Measurements from ENCODE around the gene DYSF. TPM values are rescaled to one million over a fixed set of nuclear protein-coding genes. Genes with fewer than 3 reads are reported as not detected.

Gene DYSF
- total and polyA plus RNA-seq, 8 donors: 17.8 to 71.4 (median 21.6) TPM

GRCh38 chr2:71671895-71672825 is 218.8 kb downstream of the DYSF start:
- Histone ChIP-seq H3K36me3 (peaks cover 0 to 79% of the 10 kb centered on the region in 2 donors), H3K4me3 (no peak overlapping the region), H3K9me3 (no peaks in the 10 kb centered on the region), H3K27me3 (no peaks in the 10 kb centered on the region), H3K27ac (no peak overlapping the region), H3K4me1 (no peaks in the 10 kb centered on the region)
- intact Hi-C loops (cut with DNase I): no loop called here
- DNase-seq (no peak), ATAC-seq (no peak)
- TF ChIP-seq, protein P1, sequence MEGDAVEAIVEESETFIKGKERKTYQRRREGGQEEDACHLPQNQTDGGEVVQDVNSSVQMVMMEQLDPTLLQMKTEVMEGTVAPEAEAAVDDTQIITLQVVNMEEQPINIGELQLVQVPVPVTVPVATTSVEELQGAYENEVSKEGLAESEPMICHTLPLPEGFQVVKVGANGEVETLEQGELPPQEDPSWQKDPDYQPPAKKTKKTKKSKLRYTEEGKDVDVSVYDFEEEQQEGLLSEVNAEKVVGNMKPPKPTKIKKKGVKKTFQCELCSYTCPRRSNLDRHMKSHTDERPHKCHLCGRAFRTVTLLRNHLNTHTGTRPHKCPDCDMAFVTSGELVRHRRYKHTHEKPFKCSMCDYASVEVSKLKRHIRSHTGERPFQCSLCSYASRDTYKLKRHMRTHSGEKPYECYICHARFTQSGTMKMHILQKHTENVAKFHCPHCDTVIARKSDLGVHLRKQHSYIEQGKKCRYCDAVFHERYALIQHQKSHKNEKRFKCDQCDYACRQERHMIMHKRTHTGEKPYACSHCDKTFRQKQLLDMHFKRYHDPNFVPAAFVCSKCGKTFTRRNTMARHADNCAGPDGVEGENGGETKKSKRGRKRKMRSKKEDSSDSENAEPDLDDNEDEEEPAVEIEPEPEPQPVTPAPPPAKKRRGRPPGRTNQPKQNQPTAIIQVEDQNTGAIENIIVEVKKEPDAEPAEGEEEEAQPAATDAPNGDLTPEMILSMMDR (IDR thresholded peaks at IDR 0.05): no peak

- no peak for DNase-seq
- Histone ChIP-seq H3K36me3 (peaks cover 0 to 70% of the 10 kb centered on the region in 2 donors), H3K4me1 (no peaks in the 10 kb centered on the region), H3K4me3 (no peak overlapping the region), H3K27ac (no peak overlapping the region), H3K9me3 (no peaks in the 10 kb centered on the region), H3K27me3 (no peaks in the 10 kb centered on the region)
- TF ChIP-seq, protein P1 (IDR thresholded peaks at IDR 0.05): no peak
- ATAC-seq: peak; percentile 21
- intact Hi-C loops (cut with DNase I): no loop called here
These were observed 219.8 kb downstream of the DYSF start for GRCh38 chr2:71672826-71673795.

GRCh38 chr2:71674158-71674851 is 220.9 kb downstream of the DYSF start:
- no peak for DNase-seq
- intact Hi-C loops (cut with DNase I): no loop called here
- Histone ChIP-seq H3K27ac (peak overlapping the region in 1 of 2 donors; percentile 18), H3K36me3 (peaks cover 0 to 66% of the 10 kb centered on the region in 2 donors), H3K4me3 (no peak overlapping the region), H3K27me3 (no peaks in the 10 kb centered on the region), H3K9me3 (no peaks in the 10 kb centered on the region), H3K4me1 (no peaks in the 10 kb centered on the region)
- TF ChIP-seq, protein P1 (IDR thresholded peaks at IDR 0.05): no peak
- ATAC-seq: no peak

GRCh38 chr2:71675296-71675695 is 221.9 kb downstream of the DYSF start:
- Histone ChIP-seq H3K4me1 (no peaks in the 10 kb centered on the region), H3K27ac (peak overlapping the region in 1 of 2 donors; percentile 18), H3K36me3 (peaks cover 0 to 66% of the 10 kb centered on the region in 2 donors), H3K9me3 (no peaks in the 10 kb centered on the region), H3K4me3 (no peak overlapping the region), H3K27me3 (no peaks in the 10 kb centered on the region)
- TF ChIP-seq, protein P1 (IDR thresholded peaks at IDR 0.05): no peak
- ATAC-seq (peak; percentile 95), DNase-seq (peak; percentile 49 to 87 (median 86))
- intact Hi-C loops (cut with DNase I): no loop called here

Measured in left lung (tissue), 10 donors.